ENCODE measurements around the gene CRYZL1.
"Not testable (repeated sequence)": the region's sequence is repeated elsewhere in the genome, so short reads cannot be mapped to it uniquely, and the experiment has no call there.

The CRYZL1 gene
- 6.5 to 24.3 (median 15.6) reads per million in 17 experiments for total RNA-seq

DNA sequence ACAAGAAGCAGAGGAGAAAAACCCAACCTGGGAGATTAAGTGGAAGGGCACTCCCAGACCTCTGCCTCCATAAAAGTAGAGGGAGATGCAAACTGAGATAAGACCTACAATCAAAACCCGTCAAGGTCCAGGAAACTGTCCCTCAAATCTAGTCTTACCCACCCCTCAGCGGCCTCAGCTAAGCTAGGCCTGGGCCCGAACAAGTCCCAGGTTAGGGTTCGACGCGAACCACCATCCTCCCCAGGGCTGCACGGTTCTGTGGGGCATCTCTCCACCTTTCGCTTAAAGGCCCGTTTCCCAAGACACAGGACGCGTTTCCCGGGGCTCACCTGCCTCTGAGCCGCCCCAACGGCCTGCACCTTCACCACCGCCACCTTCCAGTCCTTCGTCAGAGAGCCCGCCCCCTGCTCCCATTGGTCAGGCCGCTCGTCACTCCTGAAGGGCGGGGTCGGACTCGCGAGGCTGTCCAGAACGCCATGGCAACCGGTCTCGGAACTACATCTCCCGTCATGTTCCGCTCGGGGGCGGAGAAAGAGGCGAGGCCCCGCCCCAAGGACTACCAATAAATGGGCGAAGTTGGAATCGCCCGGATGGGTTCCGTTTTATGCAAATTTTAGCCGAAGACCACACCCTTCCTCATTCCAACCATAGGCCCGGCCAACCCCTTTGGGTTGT lies at the start of gene CRYZL1:
CRYZL1 (minus strand) TSS at position 390 of the 675 bp plus-strand sequence. CDS start 10,190 bp downstream, outside the sequence.
- peak; percentile 100 for DNase-seq

GRCh38 chr21:33690874-33691273 lies 49.3 kb upstream of the CRYZL1 start:
- DNase-seq, result no peak

DNA sequence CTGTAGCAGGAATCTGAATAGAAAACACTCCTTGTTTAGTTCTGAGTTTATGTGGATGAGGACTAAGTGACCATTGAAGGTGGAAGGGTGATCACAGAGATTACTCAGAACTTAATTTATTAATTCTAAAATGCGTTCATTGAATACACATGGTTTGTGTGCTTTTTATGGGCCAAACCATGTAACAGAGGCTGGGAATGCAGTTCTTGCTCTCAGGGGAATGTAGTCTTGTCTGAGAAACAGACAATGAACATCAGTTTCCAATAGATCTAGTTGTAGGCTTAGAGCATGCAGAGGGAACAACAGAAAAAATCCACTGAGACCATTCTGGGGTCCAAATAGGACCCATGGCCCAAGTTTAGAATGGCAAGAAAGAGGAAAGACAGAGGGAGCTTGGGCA lies 46.8 kb upstream of the CRYZL1 start:
- DNase-seq, result no peak

- DNase-seq, result no peak
These were observed 46.1 kb upstream of the CRYZL1 start for GRCh38 chr21:33687634-33688033.

GRCh38 chr21:33686386-33686785 lies 44.8 kb upstream of the CRYZL1 start:
- peak in 2 of 4 experiments; percentile 36 to 41 for DNase-seq

DNA sequence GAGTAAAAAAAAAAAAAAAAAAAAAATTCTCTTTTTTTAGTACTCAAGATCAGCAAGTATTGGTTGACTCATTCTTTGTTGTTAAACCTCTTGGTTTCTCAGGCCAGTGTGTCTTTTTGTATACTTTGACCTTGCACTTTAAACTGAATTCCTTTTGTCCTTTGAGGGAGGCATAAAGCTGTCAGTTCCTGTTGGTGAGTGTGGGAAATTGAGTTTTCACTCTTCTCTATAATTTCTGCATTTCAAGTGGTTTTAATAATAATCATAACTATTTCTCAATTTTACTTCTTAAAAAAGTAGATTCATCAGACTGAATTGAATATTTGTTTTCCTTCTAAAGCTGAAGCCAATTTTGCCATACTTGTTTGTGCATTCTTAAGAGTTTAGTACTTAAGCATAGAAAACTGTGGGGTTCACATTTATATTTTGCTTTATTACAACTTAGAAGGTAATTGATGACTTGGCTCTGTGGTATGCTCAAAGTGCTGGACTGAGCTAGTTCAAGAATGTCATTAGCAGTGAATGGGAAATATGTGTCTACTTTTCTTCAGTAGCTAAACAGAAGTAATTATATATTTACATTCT lies 44.2 kb upstream of the CRYZL1 start:
- peak; percentile 9 to 59 (median 34) for DNase-seq

DNA sequence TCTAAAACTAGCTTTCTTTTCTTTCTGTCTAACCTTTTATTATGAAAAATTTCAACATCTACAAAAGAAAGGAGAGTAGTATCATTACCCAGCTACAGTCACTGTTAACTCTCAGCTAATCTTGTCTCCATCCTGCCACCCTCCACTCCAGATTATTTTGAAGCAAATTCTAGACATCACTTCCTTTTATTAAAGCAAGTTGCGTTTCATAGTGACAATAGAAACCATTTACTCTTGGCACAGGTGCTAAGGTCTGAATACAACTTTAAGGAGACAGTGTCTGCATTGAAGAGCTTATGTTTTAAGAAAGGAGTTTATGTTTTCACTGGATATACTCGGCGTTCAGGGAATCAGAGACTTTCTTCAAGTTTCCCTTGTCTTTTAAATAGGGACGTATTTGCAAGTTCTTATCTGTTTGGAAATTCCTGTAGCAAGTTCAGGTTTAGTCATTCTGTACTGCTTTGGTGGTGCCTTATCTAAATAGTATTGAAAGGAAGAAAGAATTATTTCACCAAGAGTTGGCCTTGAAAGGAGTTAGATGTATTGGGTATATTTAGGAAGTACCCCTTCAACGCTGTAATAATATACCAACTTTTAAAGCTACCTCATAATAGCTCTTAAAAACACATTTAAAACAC lies 43.5 kb upstream of the CRYZL1 start:
- DNase-seq, result peak in 1 of 4 experiments; percentile 5

DNA sequence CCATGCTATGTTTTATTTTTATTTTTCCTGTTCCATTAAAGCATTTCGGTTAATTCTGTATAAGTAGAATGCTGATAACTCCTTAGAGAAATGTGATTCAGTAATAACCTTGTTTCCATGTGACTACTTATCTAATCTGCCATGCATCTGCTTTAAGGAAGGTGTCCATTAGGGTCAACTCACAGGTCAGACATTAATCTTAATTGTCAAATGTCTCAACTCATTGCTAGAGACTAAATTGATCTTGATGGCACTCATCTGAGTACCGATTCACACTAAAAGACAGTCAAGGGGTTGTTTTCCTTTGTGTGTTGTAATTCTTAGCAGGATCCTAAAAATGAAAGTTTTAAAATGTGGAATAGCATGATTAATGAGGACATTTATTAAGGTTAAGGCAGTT lies 42.5 kb upstream of the CRYZL1 start:
- DNase-seq, result no peak

DNA sequence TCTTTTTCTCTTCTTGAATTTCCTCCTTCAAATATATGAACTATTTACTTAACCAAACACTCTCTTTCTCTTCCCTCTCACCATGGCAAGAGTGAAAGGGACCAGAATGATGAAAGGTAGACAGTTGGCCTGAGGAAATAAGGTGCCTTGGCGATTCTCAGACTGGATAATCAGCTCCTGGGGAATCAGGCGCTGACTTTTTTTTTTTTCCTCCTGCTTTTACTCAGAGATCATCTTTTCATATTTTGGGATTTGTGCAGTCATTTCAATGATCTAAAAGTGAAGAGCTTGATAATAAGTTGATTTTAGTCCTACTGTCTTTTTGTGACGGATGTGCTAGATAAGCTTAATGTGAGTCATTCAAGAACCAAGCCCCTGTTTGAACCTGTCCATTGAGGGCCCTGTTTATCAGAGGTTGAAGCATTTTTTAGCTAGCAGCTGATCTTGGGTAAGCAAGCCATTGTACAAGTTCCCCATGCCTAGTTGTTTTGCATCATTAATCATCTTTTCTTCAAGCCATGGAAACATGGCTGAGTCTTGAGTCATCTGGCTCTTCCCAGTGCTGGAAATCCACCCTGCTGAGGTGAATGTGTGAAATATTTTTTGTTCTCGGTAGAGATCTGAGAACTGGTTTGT lies 41.6 kb upstream of the CRYZL1 start:
- peak in 3 of 4 experiments; percentile 23 to 53 (median 33) for DNase-seq

GRCh38 chr21:33680870-33681269 lies 39.3 kb upstream of the CRYZL1 start:
- DNase-seq, result no peak

DNA sequence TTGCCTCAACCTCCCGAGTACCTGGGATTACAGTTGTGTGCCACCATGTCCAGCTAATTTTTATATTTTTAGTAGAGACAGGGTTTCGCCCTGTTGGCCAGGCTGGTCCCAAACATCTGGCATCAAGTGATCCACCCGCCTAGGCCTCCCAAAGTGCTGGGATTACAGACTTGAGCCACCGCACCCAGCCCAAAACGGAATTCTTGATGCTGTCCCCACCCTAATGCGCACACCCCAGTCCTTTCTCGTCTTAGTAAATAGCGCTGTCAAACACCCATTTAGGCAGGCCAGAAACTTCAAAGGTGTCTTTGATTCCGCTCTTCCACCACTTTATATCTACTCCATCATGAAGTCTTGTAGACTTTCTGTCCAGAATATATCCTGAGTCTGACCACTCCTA lies 35.9 kb upstream of the CRYZL1 start:
- no peak for DNase-seq

GRCh38 chr21:33676666-33677065 lies 35.1 kb upstream of the CRYZL1 start:
- DNase-seq, result not testable (repeated sequence)

GRCh38 chr21:33674226-33674625 lies 32.7 kb upstream of the CRYZL1 start:
- peak in 2 of 4 experiments; percentile 25 to 32 for DNase-seq

- no peak for DNase-seq
These were observed 31.9 kb upstream of the CRYZL1 start for GRCh38 chr21:33673473-33673872.

- DNase-seq, result peak; percentile 29 to 67 (median 58)
These were observed 28.8 kb upstream of the CRYZL1 start for GRCh38 chr21:33670076-33670978.

DNA sequence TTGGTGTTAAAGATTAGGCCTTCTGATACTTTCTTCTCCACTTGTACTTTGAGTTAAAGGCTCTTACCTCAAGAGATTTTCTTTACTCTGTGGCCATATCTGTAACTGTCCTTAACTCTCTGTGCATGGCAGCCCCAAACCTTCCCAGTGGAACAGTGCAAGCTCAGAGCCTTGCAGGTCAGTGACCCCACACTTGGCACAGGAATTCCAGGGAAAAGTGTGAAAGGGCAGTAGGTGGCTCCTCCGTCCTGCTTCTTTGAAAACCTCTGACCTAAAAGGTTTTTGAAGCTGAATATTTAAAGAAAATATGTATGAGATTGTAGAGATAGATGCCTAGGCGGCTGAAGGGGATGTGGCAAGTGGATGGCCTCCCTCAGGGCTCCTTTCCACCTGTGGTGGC lies 27.1 kb upstream of the CRYZL1 start:
- no peak for DNase-seq

DNA sequence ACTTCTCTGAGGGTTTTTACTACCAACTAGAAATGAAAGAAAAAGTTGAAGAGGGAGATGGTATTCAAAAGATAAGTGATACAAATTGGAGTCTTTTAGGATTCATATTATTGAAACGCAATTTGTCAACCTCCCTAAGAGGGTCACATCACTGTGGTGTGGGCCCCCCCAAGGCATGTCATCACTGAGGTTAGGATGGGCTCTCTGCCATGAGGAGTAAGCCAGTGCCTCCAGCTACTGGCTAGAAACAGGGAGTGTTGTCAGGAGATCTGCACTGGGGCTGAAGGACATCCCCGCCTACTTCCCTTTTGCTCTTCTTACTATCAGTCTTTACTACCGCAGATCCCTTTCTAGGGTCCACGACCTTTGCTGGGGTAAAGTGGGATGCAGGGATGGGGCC lies 26.6 kb upstream of the CRYZL1 start:
- peak in 2 of 4 experiments; percentile 25 to 33 for DNase-seq

- no peak for DNase-seq
These were observed 26.1 kb upstream of the CRYZL1 start for GRCh38 chr21:33667636-33668035.

DNA sequence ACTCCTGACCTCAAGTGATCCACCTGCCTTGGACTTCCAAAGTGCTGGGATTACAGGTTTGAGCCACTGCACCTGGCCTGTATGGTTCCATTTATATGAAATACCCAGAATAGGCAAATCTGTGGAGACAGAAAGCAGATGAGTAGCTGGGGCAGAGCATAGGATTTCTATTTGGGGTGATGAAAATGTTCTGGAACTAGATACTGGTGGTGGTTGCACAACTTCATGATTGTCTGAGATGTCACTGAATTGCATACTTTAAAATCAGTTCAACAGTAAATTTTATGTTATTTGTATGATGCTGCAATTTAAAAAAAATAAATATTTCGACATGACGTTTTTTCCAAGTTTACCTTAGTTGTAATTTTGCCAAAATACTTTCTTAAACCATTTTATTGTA lies 24.6 kb upstream of the CRYZL1 start:
- DNase-seq, result no peak

- DNase-seq, result no peak
These were observed 22.6 kb upstream of the CRYZL1 start for GRCh38 chr21:33664135-33664534.

- DNase-seq, result no peak
These were observed 21.7 kb upstream of the CRYZL1 start for GRCh38 chr21:33663241-33663640.

- no peak for DNase-seq
These were observed 20.5 kb upstream of the CRYZL1 start for GRCh38 chr21:33662046-33662445.
